CD1c-positive myeloid dendritic cell (primary cell): ENCODE measurements around the gene WIF1.

Experiments
- DNase-seq: peaks from one replicate; pipeline ENCODE4 v3.0.0-alpha.2; 2016; ENCODE audit errors: extremely low spot score

WIF1 gene

GRCh38 chr12:65121049-65121955 is at the start of gene WIF1:
TSS of gene WIF1 (minus strand) at chr12:65121305. CDS start at chr12:65121191, 114 bp downstream.
- DNase-seq, result peak; percentile 34

GRCh38 chr12:65170209-65170881 is 49.2 kb upstream of the WIF1 start:
- DNase-seq, result peak; percentile 65

- peak; percentile 95 for DNase-seq
Measured at GRCh38 chr12:65169320-65170208, 48.5 kb upstream of the WIF1 start, which contains the start of gene LEMD3. TSS of gene LEMD3 (plus strand) at chr12:65169583. CDS start at chr12:65169597, 14 bp downstream.

- peak; percentile 10 for DNase-seq
Measured at GRCh38 chr12:65168681-65169319, 47.7 kb upstream of the WIF1 start.

GRCh38 chr12:65164774-65165173 is 43.7 kb upstream of the WIF1 start:
- DNase-seq, result no peak

- DNase-seq, result no peak
Measured at GRCh38 chr12:65164244-65164643, 43.1 kb upstream of the WIF1 start.

- no peak for DNase-seq
Measured at GRCh38 chr12:65162609-65163008, 41.5 kb upstream of the WIF1 start.

- no peak for DNase-seq
Measured at GRCh38 chr12:65157091-65157490, 36.0 kb upstream of the WIF1 start.

- DNase-seq, result peak; percentile 44
Measured at GRCh38 chr12:65156366-65156841, 35.3 kb upstream of the WIF1 start.

- DNase-seq, result no peak
Measured at GRCh38 chr12:65155784-65156183, 34.7 kb upstream of the WIF1 start.

GRCh38 chr12:65152596-65152995 is 31.5 kb upstream of the WIF1 start:
- DNase-seq, result no peak

GRCh38 chr12:65152012-65152411 is 30.9 kb upstream of the WIF1 start:
- DNase-seq, result no peak

- DNase-seq, result no peak
Measured at GRCh38 chr12:65147312-65147905, 26.3 kb upstream of the WIF1 start.

- DNase-seq, result no peak
Measured at GRCh38 chr12:65140738-65141137, 19.6 kb upstream of the WIF1 start.

GRCh38 chr12:65139389-65139788 is 18.3 kb upstream of the WIF1 start:
- DNase-seq, result no peak

- DNase-seq, result no peak
Measured at GRCh38 chr12:65133879-65134278, 12.8 kb upstream of the WIF1 start.

- DNase-seq, result no peak
Measured at GRCh38 chr12:65126482-65126881, 5.4 kb upstream of the WIF1 start.

GRCh38 chr12:65125975-65126374 is 4.9 kb upstream of the WIF1 start:
- DNase-seq, result no peak

- DNase-seq, result peak; percentile 45
Measured at GRCh38 chr12:65125247-65125646, 4.1 kb upstream of the WIF1 start.

GRCh38 chr12:65123435-65124063 is 2.4 kb upstream of the WIF1 start:
- peak; percentile 69 for DNase-seq
